Activated CD4-positive, alpha-beta T cell treated with anti-CD3 and anti-CD28 coated beads for 24 hours (primary cell): Measurements from ENCODE around the gene ZYX.
A peak's percentile ranks its signal among the peaks of the same experiment; 100 is the strongest.

Experiments
- DNase-seq, 2 donors: peaks; one replicate each; pipeline ENCODE4 v3.0.0-alpha.2; 2020; ENCODE audit warnings: low read depth in 2 of 2

The ZYX gene

GRCh38 chr7:143380646-143381426 lies at the start of gene ZYX:
Gene ZYX, plus strand, starts transcription at chr7:143381345. Its CDS starts 227 bp downstream, at chr7:143381572.
- peak; percentile 73 to 82 for DNase-seq

- DNase-seq = no peak
Measured at GRCh38 chr7:143334244-143334643, 46.9 kb upstream of the ZYX start.

GRCh38 chr7:143337216-143337615 lies 43.9 kb upstream of the ZYX start:
- no peak for DNase-seq

GRCh38 chr7:143341842-143342241 lies 39.3 kb upstream of the ZYX start:
- DNase-seq = no peak

GRCh38 chr7:143343596-143343995 lies 37.5 kb upstream of the ZYX start:
- no peak for DNase-seq

GRCh38 chr7:143345428-143345900 lies 35.7 kb upstream of the ZYX start:
- peak; percentile 36 to 53 for DNase-seq

GRCh38 chr7:143346018-143346417 lies 35.1 kb upstream of the ZYX start:
- no peak for DNase-seq

- DNase-seq = no peak
Measured at GRCh38 chr7:143347950-143348349, 33.2 kb upstream of the ZYX start.

GRCh38 chr7:143351060-143351459 lies 30.1 kb upstream of the ZYX start:
- DNase-seq = no peak

- no peak for DNase-seq
Measured at GRCh38 chr7:143351574-143351973, 29.6 kb upstream of the ZYX start.

- DNase-seq = no peak
Measured at GRCh38 chr7:143352531-143353002, 28.6 kb upstream of the ZYX start.

GRCh38 chr7:143354376-143354775 lies 26.8 kb upstream of the ZYX start:
- no peak for DNase-seq

- no peak for DNase-seq
Measured at GRCh38 chr7:143354965-143355364, 26.2 kb upstream of the ZYX start.

- no peak for DNase-seq
Measured at GRCh38 chr7:143355450-143356385, 25.4 kb upstream of the ZYX start.

- DNase-seq = no peak
Measured at GRCh38 chr7:143356414-143357050, 24.6 kb upstream of the ZYX start.

- no peak for DNase-seq
Measured at GRCh38 chr7:143358626-143359025, 22.5 kb upstream of the ZYX start.

- DNase-seq = no peak
Measured at GRCh38 chr7:143359771-143360353, 21.3 kb upstream of the ZYX start.

- DNase-seq = no peak
Measured at GRCh38 chr7:143360788-143361551, 20.2 kb upstream of the ZYX start.

- no peak for DNase-seq
Measured at GRCh38 chr7:143361552-143362130, 19.5 kb upstream of the ZYX start.
